Large intestine (tissue), 3 donors: ENCODE measurements around the gene CXXC5. TPM values are rescaled to one million over a fixed set of nuclear protein-coding genes. Genes with fewer than 3 reads are reported as not detected.

Source experiments
- DNase-seq, 2 donors: peaks; one replicate each; pipeline versions ENCODE4 v3.0.0 to v3.0.0-alpha.2; 2013
- H3K27ac ChIP-seq: one replicate; pipeline ENCODE4 v1.5.1; 2013; ENCODE audit warnings: low read length
- H3K27me3 ChIP-seq: 2 replicates; pipeline ENCODE4 v1.6.1; 2013; ENCODE audit warnings: low read length; ENCODE audit not compliant: control insufficient read depth, insufficient read depth
- H3K36me3 ChIP-seq: 2 replicates; pipeline ENCODE4 v1.6.1; 2013; ENCODE audit warnings: low read length; ENCODE audit not compliant: control insufficient read depth, insufficient read depth
- H3K4me1 ChIP-seq: one replicate; pipeline ENCODE4 v1.6.1; 2013; ENCODE audit warnings: low read length; ENCODE audit not compliant: control insufficient read depth, insufficient read depth
- H3K4me3 ChIP-seq: one replicate; pipeline ENCODE4 v1.5.1; 2013; ENCODE audit warnings: low read length
- H3K9me3 ChIP-seq: one replicate; pipeline ENCODE4 v1.6.1; 2013; ENCODE audit warnings: mild to moderate bottlenecking, low read depth, low read length, moderate library complexity; ENCODE audit not compliant: control insufficient read depth
- WGBS: methylation state at CpG from one replicate; pipeline ENCODE4 v1.1.5; 2013; ENCODE audit warnings: low lambda C conversion rate; ENCODE audit not compliant: insufficient coverage; 5-methylcytosine and 5-hydroxymethylcytosine counted together
- polyA plus RNA-seq: library from polyadenylated mRNA; unstranded; fragments of 120-200 nt; gene quantifications from one replicate; pipeline ENCODE4 v1.2.1, GENCODE V29; 2013

The CXXC5 gene
- polyA plus RNA-seq, 1 donor, result 70.3 TPM

GRCh38 chr5:139683295-139684271 is 35.4 kb downstream of the CXXC5 start:
- DNase-seq, result no peak
- H3K27ac ChIP-seq, result no peak overlapping the region
- no CpG with 5 or more reads among the region's 20 CpGs for WGBS
- H3K36me3 ChIP-seq, result peaks cover 60% of the 10 kb centered on the region
- peaks cover 7% of the 10 kb centered on the region for H3K9me3 ChIP-seq
- no peaks in the 10 kb centered on the region for H3K27me3 ChIP-seq
- peaks cover 9% of the 10 kb centered on the region for H3K4me1 ChIP-seq
- H3K4me3 ChIP-seq, result no peak overlapping the region

DNA sequence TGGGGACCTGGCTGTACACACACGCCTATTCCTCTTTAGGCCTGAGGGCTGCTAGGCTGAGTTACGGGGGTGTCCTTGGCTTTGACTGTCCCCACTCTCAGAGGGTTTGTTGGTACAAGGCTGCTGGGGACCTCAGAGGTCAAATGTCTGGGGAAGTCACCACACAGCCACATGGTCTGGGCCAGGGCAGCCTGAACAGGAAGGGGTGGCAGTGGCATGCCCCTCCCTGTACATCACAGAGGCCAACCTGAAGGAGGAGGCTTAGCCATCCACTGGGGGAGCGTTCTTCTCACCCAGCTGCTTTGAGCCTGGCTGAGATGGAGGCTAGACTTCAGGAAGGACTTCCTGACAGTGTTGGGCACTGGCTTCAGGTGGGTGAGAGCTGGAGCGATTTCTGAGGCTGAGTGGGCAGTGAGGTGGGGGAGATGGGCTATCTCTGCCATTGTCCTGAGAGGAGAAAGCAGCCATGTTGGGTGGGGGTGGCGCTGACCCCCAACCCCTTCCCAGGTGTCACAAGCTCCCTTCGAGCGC is 36.3 kb downstream of the CXXC5 start:
- Histone ChIP-seq H3K27me3 (no peaks in the 10 kb centered on the region), H3K4me3 (no peak overlapping the region), H3K27ac (no peak overlapping the region), H3K36me3 (peaks cover 57% of the 10 kb centered on the region), H3K9me3 (peaks cover 7% of the 10 kb centered on the region), H3K4me1 (peaks cover 13% of the 10 kb centered on the region)
- WGBS, result no CpG with 5 or more reads among the region's 7 CpGs
- DNase-seq, result no peak

- no CpG with 5 or more reads among the region's 19 CpGs for WGBS
- peaks cover 7% of the 10 kb centered on the region for H3K9me3 ChIP-seq
- DNase-seq, result no peak
- peaks cover 56% of the 10 kb centered on the region for H3K36me3 ChIP-seq
- H3K27me3 ChIP-seq, result no peaks in the 10 kb centered on the region
- peaks cover 20% of the 10 kb centered on the region for H3K4me1 ChIP-seq
- no peak overlapping the region for H3K4me3 ChIP-seq
- H3K27ac ChIP-seq, result no peak overlapping the region
Observed at GRCh38 chr5:139684881-139685749, 37.0 kb downstream of the CXXC5 start.

DNA sequence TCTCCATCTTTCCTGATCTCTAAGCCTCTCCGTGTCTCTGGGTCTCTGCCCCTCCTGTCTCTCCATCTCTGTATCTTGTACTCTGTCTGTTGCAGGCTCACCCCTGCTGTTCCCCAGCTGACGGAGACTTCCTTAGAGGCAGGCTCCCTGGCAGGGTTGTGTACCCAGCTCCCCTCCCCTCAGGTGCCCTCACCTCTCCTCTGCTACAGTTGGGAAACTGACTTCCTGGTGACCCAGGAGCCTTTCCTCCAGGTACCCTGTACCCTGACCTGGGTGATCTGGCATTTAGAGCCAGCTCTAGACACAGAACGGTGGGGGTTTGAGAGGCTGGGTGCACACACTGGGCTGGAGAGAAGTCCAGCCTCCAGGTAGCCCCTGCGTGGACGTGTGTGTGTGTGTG is 37.7 kb downstream of the CXXC5 start:
- Histone ChIP-seq H3K27ac (no peak overlapping the region), H3K36me3 (peaks cover 49% of the 10 kb centered on the region), H3K4me1 (peaks cover 28% of the 10 kb centered on the region), H3K9me3 (peaks cover 7% of the 10 kb centered on the region), H3K4me3 (no peak overlapping the region), H3K27me3 (no peaks in the 10 kb centered on the region)
- WGBS, result no CpG with 5 or more reads among the region's 5 CpGs
- DNase-seq, result no peak

- H3K4me1 ChIP-seq, result peaks cover 29% of the 10 kb centered on the region
- H3K27ac ChIP-seq, result no peak overlapping the region
- no peak for DNase-seq
- no CpG with 5 or more reads among the region's 5 CpGs for WGBS
- H3K4me3 ChIP-seq, result no peak overlapping the region
- H3K9me3 ChIP-seq, result peaks cover 4% of the 10 kb centered on the region
- peaks cover 44% of the 10 kb centered on the region for H3K36me3 ChIP-seq
- no peaks in the 10 kb centered on the region for H3K27me3 ChIP-seq
Observed at GRCh38 chr5:139686356-139686705, 38.2 kb downstream of the CXXC5 start.

DNA sequence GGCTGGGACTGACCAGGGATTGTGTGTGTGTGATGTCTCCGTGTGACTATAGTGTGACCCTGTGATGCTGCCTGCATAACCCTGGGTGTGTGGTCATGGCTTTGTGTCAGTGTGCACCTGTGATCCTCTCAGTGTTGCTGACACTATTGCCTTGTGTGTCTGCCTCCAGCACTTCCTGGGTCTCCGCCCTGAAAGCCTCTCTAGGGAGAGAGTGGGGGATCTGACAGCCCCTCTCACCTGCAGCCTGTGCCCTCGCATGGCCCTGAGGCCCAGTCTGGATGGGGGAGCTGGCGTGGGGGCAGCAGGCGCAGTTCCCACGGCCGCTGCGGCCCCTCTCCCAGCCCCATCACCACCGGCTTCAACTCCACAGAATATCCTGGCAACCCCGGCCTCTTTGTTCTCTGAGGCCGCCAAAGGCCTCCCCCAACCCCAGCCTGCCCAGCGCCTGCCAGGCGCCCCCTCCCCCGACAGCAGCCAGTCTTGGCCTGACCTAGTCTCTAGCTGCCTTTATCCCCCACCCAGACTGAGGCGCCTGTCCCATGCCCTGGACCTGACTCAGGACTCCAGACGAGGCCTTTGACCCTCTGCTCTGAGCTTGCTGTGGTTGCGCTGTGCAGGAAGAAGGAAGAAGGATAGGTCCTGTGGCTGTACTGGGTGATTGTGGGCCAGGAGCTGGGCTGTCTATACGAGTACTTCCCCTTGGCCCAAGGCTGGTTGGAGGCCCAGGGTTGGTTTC is 38.7 kb downstream of the CXXC5 start:
- Histone ChIP-seq H3K27ac (no peak overlapping the region), H3K4me3 (no peak overlapping the region), H3K27me3 (no peaks in the 10 kb centered on the region), H3K36me3 (peaks cover 39% of the 10 kb centered on the region), H3K4me1 (peaks cover 29% of the 10 kb centered on the region), H3K9me3 (peaks cover 4% of the 10 kb centered on the region)
- DNase-seq, result no peak
- WGBS, result no CpG with 5 or more reads among the region's 18 CpGs

DNA sequence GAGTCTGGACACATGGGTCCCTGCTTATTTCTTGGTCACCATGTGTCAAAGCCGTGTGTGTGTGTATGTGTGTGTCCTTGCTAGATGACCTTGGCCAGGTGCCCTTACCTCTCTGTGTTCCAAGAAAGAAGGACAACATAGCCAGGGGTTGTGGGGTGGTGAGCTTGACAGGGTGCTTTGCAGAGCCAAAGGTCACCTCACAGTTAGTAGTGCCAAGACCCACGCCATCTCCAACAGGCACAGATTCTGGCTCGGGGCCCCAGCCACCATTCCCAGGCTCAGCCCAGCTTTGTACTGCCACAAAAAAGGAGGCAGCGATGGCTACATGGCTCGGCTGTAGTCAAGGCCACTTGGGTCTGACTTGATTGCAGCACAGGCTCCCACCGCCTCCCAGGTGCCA is 39.5 kb downstream of the CXXC5 start:
- no peaks in the 10 kb centered on the region for H3K27me3 ChIP-seq
- no peak overlapping the region for H3K27ac ChIP-seq
- peaks cover 29% of the 10 kb centered on the region for H3K4me1 ChIP-seq
- WGBS, result no CpG with 5 or more reads among the region's 6 CpGs
- H3K4me3 ChIP-seq, result no peak overlapping the region
- H3K36me3 ChIP-seq, result peaks cover 33% of the 10 kb centered on the region
- peaks cover 4% of the 10 kb centered on the region for H3K9me3 ChIP-seq
- DNase-seq, result no peak

GRCh38 chr5:139688088-139688702 is 40.0 kb downstream of the CXXC5 start:
- Histone ChIP-seq H3K4me1 (peaks cover 34% of the 10 kb centered on the region), H3K9me3 (peaks cover 4% of the 10 kb centered on the region), H3K4me3 (no peak overlapping the region), H3K27ac (no peak overlapping the region), H3K27me3 (no peaks in the 10 kb centered on the region), H3K36me3 (peaks cover 29% of the 10 kb centered on the region)
- DNase-seq, result no peak
- no CpG with 5 or more reads among the region's 14 CpGs for WGBS

GRCh38 chr5:139688751-139689372 is 40.7 kb downstream of the CXXC5 start:
- Histone ChIP-seq H3K9me3 (peaks cover 4% of the 10 kb centered on the region), H3K27ac (no peak overlapping the region), H3K4me3 (no peak overlapping the region), H3K27me3 (no peaks in the 10 kb centered on the region), H3K4me1 (peaks cover 36% of the 10 kb centered on the region), H3K36me3 (peaks cover 22% of the 10 kb centered on the region)
- no peak for DNase-seq
- 33% methylated on average over 1 of the region's 8 CpGs for WGBS
